NCI-H146 (cell line): Measurements from ENCODE around the gene HIPK3.

Experiments
- DNase-seq: peaks from one replicate; lab custom pipeline; 2025; lab: John Stamatoyannopoulos, UW

Gene HIPK3

DNA sequence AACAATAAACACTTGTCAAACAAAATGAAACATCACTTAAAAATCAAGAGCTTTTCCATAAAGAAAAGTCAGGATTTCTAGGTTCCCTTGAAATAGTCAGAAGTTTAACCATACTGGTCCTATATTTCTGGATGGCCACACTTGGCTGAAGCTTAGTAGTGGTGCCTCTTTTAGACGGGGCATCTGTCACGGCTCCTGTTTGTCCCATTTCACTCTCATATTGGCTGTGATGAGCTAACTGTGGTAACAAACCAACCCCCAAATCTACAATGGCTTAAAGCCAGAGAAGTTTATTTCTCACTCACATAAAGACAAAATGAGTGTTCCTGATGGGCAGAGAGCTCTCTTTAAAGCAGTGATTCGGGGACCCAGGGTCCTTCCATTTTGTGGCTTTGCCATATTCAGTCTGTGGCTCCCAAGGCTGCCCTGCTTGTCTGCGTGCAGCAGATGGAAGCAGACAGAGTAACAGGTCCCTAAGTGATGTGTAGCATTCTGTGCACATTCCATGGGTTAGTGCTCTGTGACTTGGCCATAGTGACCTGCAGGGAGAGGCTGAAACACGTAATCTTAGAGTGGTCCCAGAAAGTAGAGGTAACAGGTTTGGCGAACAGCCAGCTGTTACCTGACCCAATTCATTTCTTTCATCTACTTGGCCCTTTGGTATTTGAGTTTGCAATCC is 137.4 kb downstream of the HIPK3 start:
- DNase-seq, result no peak

- DNase-seq, result no peak
Observed at GRCh38 chr11:33396361-33396760, 139.2 kb downstream of the HIPK3 start.

DNA sequence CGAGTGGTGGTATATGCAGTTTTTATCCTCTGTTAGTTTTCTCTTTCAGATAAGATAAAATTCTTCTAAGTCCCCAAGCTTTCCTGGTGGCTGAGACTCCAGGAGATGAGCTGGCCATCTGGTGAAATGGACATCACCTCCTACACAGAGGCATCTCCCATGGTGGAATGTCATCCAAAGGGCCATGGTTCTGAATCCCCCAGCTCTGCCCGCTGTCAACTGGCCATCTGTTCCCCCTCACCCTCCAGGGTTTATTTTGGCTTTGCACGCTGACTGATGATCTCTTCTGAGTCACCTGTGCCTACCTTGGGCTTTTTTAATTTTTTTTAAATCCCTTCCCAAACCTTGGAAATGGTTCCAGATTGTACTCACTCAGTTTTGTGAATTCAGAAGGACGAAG is 142.2 kb downstream of the HIPK3 start:
- DNase-seq, result no peak

DNA sequence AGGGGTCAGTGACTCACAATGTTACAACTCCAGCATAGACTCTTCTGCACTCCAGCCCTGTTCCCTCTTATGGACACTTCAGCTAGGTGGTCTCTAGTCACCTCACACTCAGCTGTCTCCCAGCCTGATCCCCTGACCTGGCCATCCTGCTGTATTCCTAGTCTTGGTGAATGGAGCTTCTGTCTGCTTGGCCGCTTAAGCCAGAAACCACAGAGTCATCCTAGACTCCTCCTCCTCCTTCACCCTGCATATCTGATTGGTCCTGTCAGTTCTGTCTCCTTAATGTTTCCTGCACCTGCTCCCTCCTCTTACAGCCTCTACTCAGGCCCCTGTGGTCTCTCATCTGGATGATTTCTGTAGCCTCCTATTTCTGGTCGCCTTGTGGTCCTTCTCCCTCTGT is 144.9 kb downstream of the HIPK3 start:
- no peak for DNase-seq

- no peak for DNase-seq
Observed at GRCh38 chr11:33403344-33403743, 146.2 kb downstream of the HIPK3 start.

DNA sequence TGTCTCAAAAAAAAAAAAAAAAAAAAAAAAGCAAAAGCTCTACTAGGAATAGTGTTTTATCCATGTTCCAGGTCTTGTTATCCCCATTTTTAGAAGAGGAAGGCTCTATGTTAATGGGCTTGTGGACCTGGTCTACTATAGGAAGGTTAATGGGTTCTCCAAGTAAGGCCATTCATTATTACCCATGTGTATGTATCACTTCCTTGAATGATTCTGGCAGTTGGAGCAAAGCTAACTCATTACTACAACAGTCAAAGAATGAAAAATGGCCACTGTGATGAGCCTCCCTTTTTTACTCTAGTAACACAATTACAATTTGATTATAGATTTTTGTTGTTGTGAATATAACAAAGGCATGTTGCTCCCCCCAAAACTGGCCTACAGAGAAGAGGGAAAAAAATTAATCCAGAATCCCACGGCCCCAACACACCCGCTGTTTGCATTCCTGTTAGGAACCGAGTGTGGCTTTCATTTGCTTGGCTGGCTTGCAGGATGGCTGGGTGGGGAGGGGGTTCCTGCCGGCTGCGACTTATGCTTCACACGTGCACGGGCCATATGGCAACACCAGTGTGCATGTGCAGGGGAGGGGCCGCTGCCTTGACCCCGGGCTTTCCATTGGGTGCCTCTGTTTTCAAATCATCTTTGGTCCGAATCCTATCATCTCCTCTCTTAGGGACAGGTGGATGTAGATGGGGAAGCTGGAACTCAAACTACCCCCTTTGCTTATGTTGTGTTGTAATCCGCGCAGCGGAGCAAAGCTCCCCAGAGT is 148.8 kb downstream of the HIPK3 start:
- no peak for DNase-seq
